DMS114 treated with DMSO at 0.1 percent for 48 hours (cell line): ENCODE measurements around the gene IQGAP2.

Experiments
- DNase-seq: peaks from one replicate; lab custom pipeline; 2025; ENCODE audit not compliant: unreplicated experiment; lab: John Stamatoyannopoulos, UW

IQGAP2 gene

GRCh38 chr5:76445063-76445462 is 42.0 kb downstream of the IQGAP2 start:
- DNase-seq = no peak

- DNase-seq = no peak
These were observed 42.7 kb downstream of the IQGAP2 start for GRCh38 chr5:76445830-76446229.

GRCh38 chr5:76446776-76447175 is 43.7 kb downstream of the IQGAP2 start:
- no peak for DNase-seq

- no peak for DNase-seq
These were observed 46.5 kb downstream of the IQGAP2 start for GRCh38 chr5:76449606-76450005.

- no peak for DNase-seq
These were observed 47.0 kb downstream of the IQGAP2 start for GRCh38 chr5:76450054-76450453.

- DNase-seq = no peak
These were observed 48.1 kb downstream of the IQGAP2 start for GRCh38 chr5:76451031-76451701.

- DNase-seq = no peak
These were observed 52.5 kb downstream of the IQGAP2 start for GRCh38 chr5:76455531-76456133.

GRCh38 chr5:76456258-76456657 is 53.2 kb downstream of the IQGAP2 start:
- DNase-seq = no peak

- DNase-seq = no peak
These were observed 54.8 kb downstream of the IQGAP2 start for GRCh38 chr5:76457674-76458485.

GRCh38 chr5:76458486-76458830 is 55.4 kb downstream of the IQGAP2 start:
- no peak for DNase-seq

GRCh38 chr5:76460104-76460503 is 57.0 kb downstream of the IQGAP2 start:
- DNase-seq = no peak

GRCh38 chr5:76462097-76462667 is 59.1 kb downstream of the IQGAP2 start:
- no peak for DNase-seq

GRCh38 chr5:76467216-76467615 is 64.1 kb downstream of the IQGAP2 start:
- DNase-seq = no peak

- no peak for DNase-seq
These were observed 65.7 kb downstream of the IQGAP2 start for GRCh38 chr5:76468635-76469425.

GRCh38 chr5:76469656-76470290 is 66.7 kb downstream of the IQGAP2 start:
- no peak for DNase-seq

GRCh38 chr5:76470976-76471375 is 67.9 kb downstream of the IQGAP2 start:
- DNase-seq = no peak

GRCh38 chr5:76471406-76471805 is 68.3 kb downstream of the IQGAP2 start:
- DNase-seq = no peak

GRCh38 chr5:76471987-76472334 is 68.9 kb downstream of the IQGAP2 start:
- no peak for DNase-seq

- no peak for DNase-seq
These were observed 69.4 kb downstream of the IQGAP2 start for GRCh38 chr5:76472335-76473008.

GRCh38 chr5:76473009-76473336 is 69.9 kb downstream of the IQGAP2 start:
- DNase-seq = no peak
